Fibroblast of lung (primary cell): Measurements from ENCODE around the gene TUNAR. TPM values are rescaled to one million over a fixed set of nuclear protein-coding genes. Genes with fewer than 3 reads are reported as not detected.

Experiments
- DNase-seq, 2 donors: peaks; one replicate each; pipeline versions ENCODE4 v3.0.0 to v3.0.0-alpha.2; 2010; ENCODE audit warnings: low read depth in 2 of 2
- H2AFZ ChIP-seq: 2 replicates; pipeline ENCODE4 v1.5.1; 2012; ENCODE audit warnings: low read length, control low read depth, inconsistent platforms
- H3K27ac ChIP-seq: 2 replicates; pipeline ENCODE4 v1.5.1; 2011; ENCODE audit warnings: low read length, control low read depth; ENCODE audit not compliant: insufficient read depth
- H3K27me3 ChIP-seq: 2 replicates; pipeline ENCODE4 v1.5.1; 2011; ENCODE audit warnings: mild to moderate bottlenecking, low read length; ENCODE audit not compliant: control insufficient read depth, insufficient read depth
- H3K36me3 ChIP-seq: 2 replicates; pipeline ENCODE4 v1.5.1; 2011; ENCODE audit warnings: low read length; ENCODE audit not compliant: control insufficient read depth, insufficient read depth
- H3K4me1 ChIP-seq: 2 replicates; pipeline ENCODE4 v1.5.1; 2011; ENCODE audit warnings: low read length; ENCODE audit not compliant: control insufficient read depth, insufficient read depth; ENCODE audit errors: extremely low read depth
- H3K4me2 ChIP-seq: 2 replicates; pipeline ENCODE4 v1.5.1; 2011; ENCODE audit warnings: low read length, control low read depth; ENCODE audit not compliant: insufficient read depth; ENCODE audit errors: extremely low read depth
- H3K4me3 ChIP-seq, 4 experiments: fragments of 200-600 bp in 1 of 4; sonication (generic) in 1 of 4; replicated peaks in 1 of 4; 2 replicates each; pipeline ENCODE4 v1.5.1; 2011 to 2016; ENCODE audit warnings: low read length in 4 of 4, low read depth in 3 of 4, mild to moderate bottlenecking in 3 of 4, control low read depth in 2 of 4, inconsistent platforms in 1 of 4, mixed read lengths in 1 of 4; ENCODE audit not compliant: insufficient read depth in 1 of 4; ENCODE audit errors: control extremely low read depth in 1 of 4
- H3K79me2 ChIP-seq: 2 replicates; pipeline ENCODE4 v1.5.1; 2012; ENCODE audit warnings: mild to moderate bottlenecking, low read length, inconsistent platforms; ENCODE audit not compliant: control insufficient read depth, insufficient read depth
- H3K9ac ChIP-seq: 2 replicates; pipeline ENCODE4 v1.5.1; 2011; ENCODE audit warnings: mild to moderate bottlenecking, low read length, control low read depth; ENCODE audit not compliant: insufficient read depth
- H3K9me3 ChIP-seq: 2 replicates; pipeline ENCODE4 v1.5.1; 2012; ENCODE audit warnings: low read depth, low read length; ENCODE audit not compliant: control insufficient read depth, insufficient read depth
- H4K20me1 ChIP-seq: 2 replicates; pipeline ENCODE4 v1.5.1; 2011; ENCODE audit warnings: low read length; ENCODE audit not compliant: control insufficient read depth, insufficient read depth; ENCODE audit errors: extremely low read depth
- CTCF ChIP-seq, 2 donors: IDR thresholded peaks in 1 of 2; conservative IDR thresholded peaks in 1 of 2; 1 replicate in 1 of 2; 2 replicates in 1 of 2; pipeline ENCODE4 v1.5.1; 2011 to 2012; ENCODE audit warnings: low read length in 2 of 2, control low read depth in 1 of 2, inconsistent platforms in 1 of 2, low read depth in 1 of 2, mild to moderate bottlenecking in 1 of 2
- EZH2 ChIP-seq: IDR thresholded peaks from 2 replicates; pipeline ENCODE4 v1.5.1; 2012; ENCODE audit warnings: low read length, control low read depth, mild to moderate bottlenecking; ENCODE audit errors: missing control alignments
- polyA plus RNA-seq, 2 donors: library from polyadenylated mRNA; depleted of rRNA in 1 of 2; stranded (reverse) in 1 of 2; unstranded in 1 of 2; fragments of >200 nt; gene quantifications; 2 replicates each; pipeline ENCODE4 v1.2.1, GENCODE V29; 2011 to 2012; ENCODE audit warnings: missing spikeins in 1 of 2
- total RNA-seq: library from RNA; depleted of rRNA; stranded (reverse); fragments of >200 nt; gene quantifications from 2 replicates; pipeline ENCODE4 v1.2.1, GENCODE V29; 2014

Gene TUNAR
- total and polyA plus RNA-seq, 2 donors (not counting 1 experiment from before 2014, with no cell fraction given), result not detected

- no peak for DNase-seq
- no peak overlapping the region for H3K9ac ChIP-seq
- TF ChIP-seq EZH2 (no peak), CTCF (conservative IDR thresholded peaks at IDR 0.05 in 1 of 2, IDR thresholded peaks at IDR 0.05 in 1 of 2; ENCODE audit: low read depth in 1 of 2, low read length in 2 of 2) (no peak)
Measured at GRCh38 chr14:95936041-95936440, 59.4 kb downstream of the TUNAR start.

GRCh38 chr14:95939335-95939734, 62.7 kb downstream of the TUNAR start:
- H2AFZ ChIP-seq, result no peak overlapping the region
- no peak overlapping the region for H3K27ac ChIP-seq
- H3K79me2 ChIP-seq, result no peaks in the 10 kb centered on the region
- DNase-seq, result no peak
- H3K27me3 ChIP-seq, result no peaks in the 10 kb centered on the region
- no peak for TF ChIP-seq EZH2
- H3K9me3 ChIP-seq, result no peaks in the 10 kb centered on the region
- no peak overlapping the region for H3K4me3 ChIP-seq
- no peaks in the 10 kb centered on the region for H4K20me1 ChIP-seq
- H3K4me2 ChIP-seq, result no peak overlapping the region
- no peaks in the 10 kb centered on the region for H3K4me1 ChIP-seq
- no peak overlapping the region for H3K9ac ChIP-seq
- no peaks in the 10 kb centered on the region for H3K36me3 ChIP-seq

More at GRCh38 chr14:95936041-95936440, 59.4 kb downstream of the TUNAR start:
- no peaks in the 10 kb centered on the region for H3K4me1 ChIP-seq
- H3K79me2 ChIP-seq, result no peaks in the 10 kb centered on the region
- no peaks in the 10 kb centered on the region for H4K20me1 ChIP-seq
- no peak overlapping the region for H3K4me3 ChIP-seq
- no peaks in the 10 kb centered on the region for H3K27me3 ChIP-seq
- H3K27ac ChIP-seq, result no peak overlapping the region
- no peak overlapping the region for H2AFZ ChIP-seq
- no peak overlapping the region for H3K4me2 ChIP-seq
- no peaks in the 10 kb centered on the region for H3K36me3 ChIP-seq
- H3K9me3 ChIP-seq, result no peaks in the 10 kb centered on the region

- DNase-seq, result no peak
- Histone ChIP-seq H3K27me3 (no peaks in the 10 kb centered on the region), H2AFZ (no peak overlapping the region), H4K20me1 (no peaks in the 10 kb centered on the region), H3K79me2 (no peaks in the 10 kb centered on the region), H3K36me3 (no peaks in the 10 kb centered on the region), H3K9ac (no peak overlapping the region), H3K9me3 (no peaks in the 10 kb centered on the region), H3K4me3 (no peak overlapping the region), H3K27ac (no peak overlapping the region), H3K4me1 (no peaks in the 10 kb centered on the region), H3K4me2 (no peak overlapping the region)
- TF ChIP-seq EZH2 (no peak), CTCF (conservative IDR thresholded peaks at IDR 0.05 in 1 of 2, IDR thresholded peaks at IDR 0.05 in 1 of 2; ENCODE audit: low read depth in 1 of 2, low read length in 2 of 2) (no peak)
Measured at GRCh38 chr14:95941897-95942296, 65.3 kb downstream of the TUNAR start.
